WERI-Rb-1 (cell line): Measurements from ENCODE around the gene C2orf49.
A peak's percentile ranks its signal among the peaks of the same experiment; 100 is the strongest.

Experiments used
- DNase-seq: peaks from one replicate; pipeline ENCODE4 v3.0.0-alpha.2; 2020
- H3K27ac ChIP-seq: fragments of 250-450 bp; sonication (Bioruptor Pico); 2 replicates; pipeline ENCODE4 v1.5.1; 2020; ENCODE audit warnings: mild to moderate bottlenecking, moderate library complexity
- H3K27me3 ChIP-seq: fragments of 250-450 bp; sonication (Bioruptor Pico); 2 replicates; pipeline ENCODE4 v1.5.1; 2021; ENCODE audit warnings: mild to moderate bottlenecking, low read depth, moderate library complexity; ENCODE audit not compliant: insufficient read depth, severe bottlenecking
- H3K36me3 ChIP-seq: fragments of 250-450 bp; sonication (Bioruptor Pico); 2 replicates; pipeline ENCODE4 v1.5.1; 2020; ENCODE audit warnings: mild to moderate bottlenecking, moderate library complexity
- H3K4me3 ChIP-seq: 2 replicates; pipeline ENCODE4 v1.5.1; 2011; ENCODE audit warnings: low read depth, mild to moderate bottlenecking, control low read depth, low read length
- H3K9me3 ChIP-seq: fragments of 250-450 bp; sonication (Bioruptor Pico); 2 replicates; pipeline ENCODE4 v1.5.1; 2021; ENCODE audit warnings: mild to moderate bottlenecking, moderate library complexity; ENCODE audit not compliant: severe bottlenecking
- TF ChIP-seq, protein P1 (sequence below): IDR thresholded peaks from 2 replicates; pipeline ENCODE4 v1.5.1; 2011; ENCODE audit warnings: low read depth, mild to moderate bottlenecking, control low read depth, inconsistent platforms, low read length

Gene C2orf49

GRCh38 chr2:105365206-105365605 lies 27.9 kb downstream of the C2orf49 start:
- TF ChIP-seq, protein P1, sequence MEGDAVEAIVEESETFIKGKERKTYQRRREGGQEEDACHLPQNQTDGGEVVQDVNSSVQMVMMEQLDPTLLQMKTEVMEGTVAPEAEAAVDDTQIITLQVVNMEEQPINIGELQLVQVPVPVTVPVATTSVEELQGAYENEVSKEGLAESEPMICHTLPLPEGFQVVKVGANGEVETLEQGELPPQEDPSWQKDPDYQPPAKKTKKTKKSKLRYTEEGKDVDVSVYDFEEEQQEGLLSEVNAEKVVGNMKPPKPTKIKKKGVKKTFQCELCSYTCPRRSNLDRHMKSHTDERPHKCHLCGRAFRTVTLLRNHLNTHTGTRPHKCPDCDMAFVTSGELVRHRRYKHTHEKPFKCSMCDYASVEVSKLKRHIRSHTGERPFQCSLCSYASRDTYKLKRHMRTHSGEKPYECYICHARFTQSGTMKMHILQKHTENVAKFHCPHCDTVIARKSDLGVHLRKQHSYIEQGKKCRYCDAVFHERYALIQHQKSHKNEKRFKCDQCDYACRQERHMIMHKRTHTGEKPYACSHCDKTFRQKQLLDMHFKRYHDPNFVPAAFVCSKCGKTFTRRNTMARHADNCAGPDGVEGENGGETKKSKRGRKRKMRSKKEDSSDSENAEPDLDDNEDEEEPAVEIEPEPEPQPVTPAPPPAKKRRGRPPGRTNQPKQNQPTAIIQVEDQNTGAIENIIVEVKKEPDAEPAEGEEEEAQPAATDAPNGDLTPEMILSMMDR = no peak
- Histone ChIP-seq H3K9me3 (no peaks in the 10 kb centered on the region), H3K27me3 (no peaks in the 10 kb centered on the region), H3K36me3 (peaks cover 9% of the 10 kb centered on the region), H3K4me3 (no peak overlapping the region), H3K27ac (no peak overlapping the region)
- DNase-seq = no peak

- Histone ChIP-seq H3K36me3 (peaks cover 3% of the 10 kb centered on the region), H3K4me3 (no peak overlapping the region), H3K27me3 (no peaks in the 10 kb centered on the region)
Observed at GRCh38 chr2:105368759-105369408, 31.5 kb downstream of the C2orf49 start.

DNA sequence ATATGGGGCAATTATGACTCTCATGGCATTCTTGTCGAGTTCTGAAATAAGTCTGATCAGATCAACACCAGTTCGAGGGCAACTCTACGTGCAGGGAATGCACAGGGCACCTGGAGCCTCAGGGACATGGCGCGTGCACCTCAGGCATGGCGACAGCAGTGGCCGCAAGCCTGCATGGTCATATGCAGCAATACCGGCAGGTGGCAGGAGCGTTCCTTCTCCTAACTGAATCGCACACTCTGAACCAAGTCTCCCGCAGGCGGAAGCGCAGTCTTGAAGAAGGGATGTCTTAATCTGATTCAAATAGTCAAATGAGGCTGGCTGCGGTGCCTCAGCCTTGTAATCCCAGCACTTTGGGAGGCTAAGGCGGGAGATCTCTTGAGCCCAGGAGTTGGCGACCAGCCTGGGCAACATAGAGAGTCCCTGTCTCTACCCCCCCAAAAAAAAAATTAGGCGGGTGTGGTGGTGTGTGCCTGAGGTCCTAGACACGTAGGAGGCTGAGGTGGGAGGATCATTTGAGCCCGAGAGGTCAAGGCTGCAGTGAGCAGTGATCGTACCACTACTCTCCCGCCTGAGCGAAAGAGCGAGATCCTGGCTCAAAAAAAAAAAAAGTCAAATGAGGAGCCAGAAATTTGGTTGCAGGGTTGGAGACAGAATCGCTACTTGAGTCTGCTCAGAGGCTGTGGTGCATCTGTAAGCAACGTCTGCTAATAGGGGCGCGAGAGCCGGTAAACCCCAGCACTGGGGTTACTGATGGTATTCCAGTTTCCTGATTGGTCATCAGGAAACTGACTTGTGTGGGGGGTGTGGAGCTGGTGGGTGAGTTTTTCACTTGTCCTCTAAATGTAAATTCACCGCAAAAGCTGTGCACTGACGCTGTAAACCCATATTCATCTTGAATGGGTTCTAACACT lies 32.7 kb downstream of the C2orf49 start:
- no peaks in the 10 kb centered on the region for H3K27me3 ChIP-seq
- no peak overlapping the region for H3K27ac ChIP-seq
- DNase-seq = peak; percentile 91
- H3K4me3 ChIP-seq = no peak overlapping the region
- peaks cover 3% of the 10 kb centered on the region for H3K36me3 ChIP-seq
- no peaks in the 10 kb centered on the region for H3K9me3 ChIP-seq
- TF ChIP-seq, protein P1 = peak; percentile 97

More at GRCh38 chr2:105368759-105369408, 31.5 kb downstream of the C2orf49 start:
- Histone ChIP-seq H3K9me3 (no peaks in the 10 kb centered on the region), H3K27ac (no peak overlapping the region)
- TF ChIP-seq, protein P1 = no peak
- DNase-seq = no peak

- no peaks in the 10 kb centered on the region for H3K27me3 ChIP-seq
- no peak overlapping the region for H3K4me3 ChIP-seq
- H3K9me3 ChIP-seq = no peaks in the 10 kb centered on the region
- no peak overlapping the region for H3K27ac ChIP-seq
- TF ChIP-seq, protein P1 = no peak
- no peak for DNase-seq
- peaks cover 3% of the 10 kb centered on the region for H3K36me3 ChIP-seq
Observed at GRCh38 chr2:105371156-105371555, 33.8 kb downstream of the C2orf49 start.

DNA sequence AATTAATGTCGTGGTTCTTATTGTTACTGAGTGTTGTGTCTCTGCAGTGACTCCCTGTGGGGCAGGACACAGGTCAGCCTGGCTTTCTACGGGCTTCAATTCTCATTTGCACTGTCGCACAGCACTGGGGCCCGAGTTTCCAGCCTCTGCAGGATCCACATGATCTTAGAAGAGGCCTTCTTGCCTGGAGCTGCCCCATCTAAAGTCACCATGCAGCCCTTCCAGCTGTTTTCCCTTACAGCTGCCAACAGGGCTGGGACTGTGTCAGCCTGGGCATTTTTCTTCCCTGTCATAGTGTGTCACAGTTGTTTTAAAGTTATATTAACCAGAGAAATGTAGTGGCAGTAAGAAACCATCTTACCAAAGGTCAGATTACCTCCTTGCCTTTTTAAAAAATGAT lies 34.5 kb downstream of the C2orf49 start:
- no peak overlapping the region for H3K4me3 ChIP-seq
- DNase-seq = no peak
- no peak overlapping the region for H3K27ac ChIP-seq
- no peaks in the 10 kb centered on the region for H3K9me3 ChIP-seq
- H3K27me3 ChIP-seq = no peaks in the 10 kb centered on the region
- TF ChIP-seq, protein P1 = no peak
- peaks cover 3% of the 10 kb centered on the region for H3K36me3 ChIP-seq
